Ishikawa (cell line): ENCODE results near the gene EREG.

ENCODE experiments used
- CEBPB ChIP-seq: IDR thresholded peaks from 2 replicates; pipeline ENCODE4 v1.6.1; 2012
- CREB1 ChIP-seq: IDR thresholded peaks from 2 replicates; pipeline ENCODE4 v1.6.1; 2012; ENCODE audit warnings: low read depth
- EGR1 ChIP-seq: IDR thresholded peaks from 2 replicates; pipeline ENCODE4 v1.6.1; 2012
- EP300 ChIP-seq: IDR thresholded peaks from 2 replicates; pipeline ENCODE4 v1.6.1; 2012; ENCODE audit warnings: borderline replicate concordance
- FOXM1 ChIP-seq: IDR thresholded peaks from 2 replicates; pipeline ENCODE4 v1.6.1; 2012; ENCODE audit warnings: low read depth, borderline replicate concordance
- NFIC ChIP-seq: IDR thresholded peaks from 2 replicates; pipeline ENCODE4 v1.6.1; 2012
- RAD21 ChIP-seq: IDR thresholded peaks from 2 replicates; pipeline ENCODE4 v1.6.1; 2012; ENCODE audit warnings: low read depth
- TAF1 ChIP-seq: IDR thresholded peaks from 2 replicates; pipeline ENCODE4 v1.6.1; 2012; ENCODE audit warnings: low read depth, mild to moderate bottlenecking
- TCF12 ChIP-seq: IDR thresholded peaks from 2 replicates; pipeline ENCODE4 v1.6.1; 2012; ENCODE audit warnings: low read depth
- TEAD4 ChIP-seq: IDR thresholded peaks from 2 replicates; pipeline ENCODE4 v1.6.1; 2012
- YY1 ChIP-seq: IDR thresholded peaks from 2 replicates; pipeline ENCODE4 v1.6.1; 2012; ENCODE audit warnings: low read depth
- ZBTB7A ChIP-seq: IDR thresholded peaks from 2 replicates; pipeline ENCODE4 v1.6.1; 2012; ENCODE audit warnings: low read depth
- TF ChIP-seq, protein P1 (sequence below): IDR thresholded peaks from 2 replicates; pipeline ENCODE4 v1.6.1; 2012
- TF ChIP-seq, protein P2 (sequence below): IDR thresholded peaks from 2 replicates; pipeline ENCODE4 v1.6.1; 2012
- TF ChIP-seq, protein P3 (sequence below): IDR thresholded peaks from 2 replicates; pipeline ENCODE4 v1.6.1; 2012; ENCODE audit warnings: low read depth, mild to moderate bottlenecking

Gene EREG

DNA sequence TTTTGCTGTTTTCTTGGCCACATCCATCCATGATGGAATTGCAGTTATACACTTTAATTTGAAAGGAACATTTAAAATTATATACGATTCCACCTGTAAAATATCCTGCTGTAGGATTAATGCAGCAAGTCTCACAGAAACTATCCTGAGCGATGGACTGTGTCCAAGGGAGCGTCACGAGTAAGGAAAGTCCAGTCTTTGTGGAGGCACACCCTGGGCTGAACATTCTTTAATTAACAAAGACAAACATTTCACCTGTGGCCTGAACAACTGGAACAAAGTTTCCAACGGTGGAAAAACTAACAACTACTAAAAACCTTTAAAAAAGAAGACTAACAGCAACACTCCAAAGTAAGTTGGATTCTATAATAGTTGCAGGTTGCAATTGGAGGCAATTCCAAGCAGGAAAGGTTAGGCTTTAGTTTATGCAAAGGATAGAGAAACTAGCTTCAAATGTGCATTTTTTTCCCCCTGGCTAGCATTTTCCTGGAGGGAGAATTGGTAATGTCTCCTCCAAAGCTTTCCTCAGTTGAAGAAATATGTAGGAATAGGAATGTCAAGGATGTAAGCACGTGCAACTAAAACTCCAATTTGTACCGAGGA lies 11.0 kb downstream of the EREG start:
- no peak for TF ChIP-seq RAD21
- TF ChIP-seq, protein P1, sequence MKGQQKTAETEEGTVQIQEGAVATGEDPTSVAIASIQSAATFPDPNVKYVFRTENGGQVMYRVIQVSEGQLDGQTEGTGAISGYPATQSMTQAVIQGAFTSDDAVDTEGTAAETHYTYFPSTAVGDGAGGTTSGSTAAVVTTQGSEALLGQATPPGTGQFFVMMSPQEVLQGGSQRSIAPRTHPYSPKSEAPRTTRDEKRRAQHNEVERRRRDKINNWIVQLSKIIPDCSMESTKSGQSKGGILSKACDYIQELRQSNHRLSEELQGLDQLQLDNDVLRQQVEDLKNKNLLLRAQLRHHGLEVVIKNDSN: 0 out of 2 replicates have a peak, but pooled peaks have one; percentile 3

DNA sequence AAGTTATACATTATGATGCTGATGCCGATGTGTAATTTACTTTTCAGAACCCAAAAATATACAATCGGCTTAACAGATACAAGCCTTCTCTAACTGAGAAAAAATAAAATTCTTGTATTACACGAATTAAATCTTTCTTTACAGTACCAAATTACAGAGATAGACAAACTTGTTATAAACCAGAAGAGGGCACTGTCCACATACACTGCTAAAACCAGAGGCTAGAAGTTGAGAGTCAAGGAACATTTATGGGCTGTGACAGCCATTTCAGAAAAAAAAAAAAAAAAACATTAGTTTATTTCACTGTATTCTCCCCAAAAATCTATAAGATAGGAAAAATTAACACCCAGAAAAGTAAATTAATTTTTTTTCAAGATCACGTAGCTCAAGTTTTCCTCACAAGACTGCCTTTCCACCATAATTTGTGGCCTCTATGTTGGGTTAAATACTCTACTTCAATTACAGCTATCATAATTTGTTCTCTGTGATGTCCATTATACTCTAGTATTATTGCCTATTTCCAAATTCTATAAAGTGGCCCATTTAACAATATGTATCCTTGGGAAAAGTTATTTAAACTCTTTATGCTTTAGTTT lies 12.0 kb downstream of the EREG start:
- TF ChIP-seq, protein P2, sequence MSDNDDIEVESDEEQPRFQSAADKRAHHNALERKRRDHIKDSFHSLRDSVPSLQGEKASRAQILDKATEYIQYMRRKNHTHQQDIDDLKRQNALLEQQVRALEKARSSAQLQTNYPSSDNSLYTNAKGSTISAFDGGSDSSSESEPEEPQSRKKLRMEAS: no peak
- TF ChIP-seq TEAD4 (no peak), NFIC (no peak), RAD21 (peak; percentile 78)
- TF ChIP-seq, protein P3, sequence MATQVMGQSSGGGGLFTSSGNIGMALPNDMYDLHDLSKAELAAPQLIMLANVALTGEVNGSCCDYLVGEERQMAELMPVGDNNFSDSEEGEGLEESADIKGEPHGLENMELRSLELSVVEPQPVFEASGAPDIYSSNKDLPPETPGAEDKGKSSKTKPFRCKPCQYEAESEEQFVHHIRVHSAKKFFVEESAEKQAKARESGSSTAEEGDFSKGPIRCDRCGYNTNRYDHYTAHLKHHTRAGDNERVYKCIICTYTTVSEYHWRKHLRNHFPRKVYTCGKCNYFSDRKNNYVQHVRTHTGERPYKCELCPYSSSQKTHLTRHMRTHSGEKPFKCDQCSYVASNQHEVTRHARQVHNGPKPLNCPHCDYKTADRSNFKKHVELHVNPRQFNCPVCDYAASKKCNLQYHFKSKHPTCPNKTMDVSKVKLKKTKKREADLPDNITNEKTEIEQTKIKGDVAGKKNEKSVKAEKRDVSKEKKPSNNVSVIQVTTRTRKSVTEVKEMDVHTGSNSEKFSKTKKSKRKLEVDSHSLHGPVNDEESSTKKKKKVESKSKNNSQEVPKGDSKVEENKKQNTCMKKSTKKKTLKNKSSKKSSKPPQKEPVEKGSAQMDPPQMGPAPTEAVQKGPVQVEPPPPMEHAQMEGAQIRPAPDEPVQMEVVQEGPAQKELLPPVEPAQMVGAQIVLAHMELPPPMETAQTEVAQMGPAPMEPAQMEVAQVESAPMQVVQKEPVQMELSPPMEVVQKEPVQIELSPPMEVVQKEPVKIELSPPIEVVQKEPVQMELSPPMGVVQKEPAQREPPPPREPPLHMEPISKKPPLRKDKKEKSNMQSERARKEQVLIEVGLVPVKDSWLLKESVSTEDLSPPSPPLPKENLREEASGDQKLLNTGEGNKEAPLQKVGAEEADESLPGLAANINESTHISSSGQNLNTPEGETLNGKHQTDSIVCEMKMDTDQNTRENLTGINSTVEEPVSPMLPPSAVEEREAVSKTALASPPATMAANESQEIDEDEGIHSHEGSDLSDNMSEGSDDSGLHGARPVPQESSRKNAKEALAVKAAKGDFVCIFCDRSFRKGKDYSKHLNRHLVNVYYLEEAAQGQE: no peak

DNA sequence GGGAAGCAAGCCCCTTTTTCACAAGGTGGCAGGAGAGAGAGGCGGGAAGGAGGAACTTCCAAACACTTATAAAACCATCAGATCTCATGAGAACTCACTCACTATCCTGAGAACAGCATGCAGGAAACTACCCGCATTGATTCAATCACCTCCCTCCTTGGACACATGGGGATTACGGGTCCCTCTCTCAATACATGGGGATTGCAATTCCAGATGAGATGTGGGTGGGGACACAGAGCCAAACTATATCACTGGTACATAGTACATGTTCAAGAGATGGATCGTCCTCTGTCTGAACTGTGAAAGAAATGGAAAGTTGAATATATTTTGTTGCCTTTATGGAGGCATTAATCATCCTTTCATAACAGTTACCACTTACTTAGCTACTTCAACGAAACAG lies 12.8 kb downstream of the EREG start:
- no peak for TF ChIP-seq TCF12
- no peak for TF ChIP-seq NFIC

DNA sequence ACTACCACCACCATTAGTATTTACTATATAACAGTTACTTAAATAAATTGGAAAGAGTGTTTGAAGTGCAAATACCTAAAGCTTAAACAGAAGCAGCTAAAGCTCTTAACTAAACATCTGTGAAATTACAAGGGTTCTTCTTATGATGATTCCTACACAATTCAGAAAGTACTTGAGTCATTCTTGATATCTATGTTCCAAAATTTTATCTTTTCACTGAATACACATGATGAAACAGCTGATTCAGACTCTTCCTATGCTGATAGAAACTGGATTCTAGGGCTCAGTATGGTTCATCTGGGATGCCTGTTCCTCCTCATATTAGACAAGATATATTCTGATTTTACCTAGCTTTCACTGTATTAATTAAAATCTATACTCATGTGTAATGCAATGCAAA lies 13.6 kb downstream of the EREG start:
- TF ChIP-seq CREB1: no peak

DNA sequence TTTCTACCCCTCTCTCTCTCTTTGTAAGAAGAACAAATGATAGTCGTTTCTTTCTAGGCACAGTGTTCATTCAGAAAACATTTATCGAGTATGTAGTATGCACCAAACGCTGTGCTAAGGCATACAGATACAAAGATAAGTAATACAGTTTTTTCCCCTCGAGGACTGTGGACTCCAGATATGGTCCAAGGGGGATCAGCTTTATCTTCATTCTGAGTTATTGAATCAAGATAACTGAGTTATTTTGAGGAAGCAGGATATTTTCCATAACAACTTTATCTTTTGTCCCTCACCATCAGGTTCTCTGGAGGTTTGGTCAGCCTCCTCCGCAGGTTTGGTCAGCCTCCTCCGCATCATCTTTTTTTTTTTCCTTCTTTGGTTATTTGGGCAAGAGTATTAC lies 15.0 kb downstream of the EREG start:
- TF ChIP-seq, protein P1: no peak
- TF ChIP-seq, protein P2: no peak
- TF ChIP-seq TAF1 (no peak), YY1 (no peak), RAD21 (no peak), EP300 (no peak), EGR1 (no peak)

DNA sequence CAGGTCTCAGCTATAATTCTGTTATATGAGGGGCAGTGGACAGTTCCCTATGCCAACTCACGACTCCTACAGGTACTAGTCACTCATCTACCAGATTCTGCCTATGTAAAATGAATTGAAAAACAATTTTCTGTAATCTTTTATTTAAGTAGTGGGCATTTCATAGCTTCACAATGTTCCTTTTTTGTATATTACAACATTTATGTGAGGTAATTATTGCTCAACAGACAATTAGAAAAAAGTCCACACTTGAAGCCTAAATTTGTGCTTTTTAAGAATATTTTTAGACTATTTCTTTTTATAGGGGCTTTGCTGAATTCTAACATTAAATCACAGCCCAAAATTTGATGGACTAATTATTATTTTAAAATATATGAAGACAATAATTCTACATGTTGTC lies 20.4 kb downstream of the EREG start:
- TF ChIP-seq, protein P1: no peak
- TF ChIP-seq FOXM1: no peak
- no peak for TF ChIP-seq ZBTB7A
- TF ChIP-seq, protein P3: no peak
- TF ChIP-seq TEAD4: no peak
- TF ChIP-seq, protein P2: no peak
- TF ChIP-seq RAD21: no peak
- TF ChIP-seq CEBPB: no peak
- no peak for TF ChIP-seq YY1
- no peak for TF ChIP-seq NFIC
- no peak for TF ChIP-seq TAF1
- no peak for TF ChIP-seq EGR1
- TF ChIP-seq TCF12: no peak
- no peak for TF ChIP-seq CREB1
- no peak for TF ChIP-seq EP300

DNA sequence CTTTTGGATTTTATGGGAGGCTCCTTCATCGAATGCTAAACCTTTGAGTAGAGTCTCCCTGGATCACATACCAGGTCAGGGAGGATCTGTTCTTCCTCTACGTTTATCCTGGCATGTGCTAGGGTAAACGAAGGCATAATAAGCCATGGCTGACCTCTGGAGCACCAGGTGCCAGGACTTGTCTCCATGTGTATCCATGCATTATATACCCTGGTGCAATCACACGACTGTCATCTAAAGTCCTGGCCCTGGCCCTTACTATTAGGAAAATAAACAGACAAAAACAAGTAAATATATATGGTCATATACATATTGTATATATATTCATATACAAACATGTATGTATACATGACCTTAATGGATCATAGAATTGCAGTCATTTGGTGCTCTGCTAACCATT lies 21.2 kb downstream of the EREG start:
- TF ChIP-seq, protein P1: no peak
- TF ChIP-seq FOXM1 (no peak), ZBTB7A (no peak), RAD21 (no peak), EGR1 (no peak), TAF1 (no peak), CEBPB (no peak), EP300 (no peak), CREB1 (no peak), TEAD4 (no peak), YY1 (no peak)
- TF ChIP-seq, protein P2: no peak
